GM10248 (cell line): ENCODE data around the gene PRKCD.

ENCODE experiments used
- CTCF ChIA-PET: fragments of 300-600 bp; sonication (Branson Sonifier 250); formaldehyde crosslinking; extraction: SDS; loops from one replicate; lab custom pipeline; 2021; ENCODE audit warnings: antibody characterized with exemption; lab: Yijun Ruan, JAX
- POLR2A ChIA-PET: fragments of 350-650 bp; sonication (Branson Sonifier 250); formaldehyde crosslinking; extraction: SDS; loops from one replicate; lab custom pipeline; 2020; ENCODE audit warnings: antibody characterized with exemption; lab: Yijun Ruan, JAX
- DNase-seq: peaks from one replicate; pipeline ENCODE4 v3.0.0; 2012; ENCODE audit errors: extremely low spot score
- CTCF ChIP-seq: IDR thresholded peaks from 2 replicates; pipeline ENCODE4 v1.5.1; 2012; ENCODE audit warnings: mild to moderate bottlenecking, low read depth; ENCODE audit errors: extremely low read depth, missing control alignments, control extremely low read depth

Gene PRKCD

GRCh38 chr3:53160660-53161449 lies at the start of gene PRKCD:
Gene PRKCD (plus strand): TSS chr3:53161209. CDS start chr3:53178423, 17,214 bp downstream.
- DNase-seq = peak; percentile 96
- CTCF ChIA-PET = interaction anchor here (1.0 to 4.2 kb wide), 14 partner anchors 10 to 310 kb away, joined by 3 to 43 read pairs (median 6); no protein-coding TSS in a partner anchor
- no peak for TF ChIP-seq CTCF
- POLR2A ChIA-PET = interaction anchor here (1.1 kb wide), 1 partner anchor 17 kb away, joined by 3 read pairs; no protein-coding TSS in a partner anchor

- TF ChIP-seq CTCF = no peak
- ChIA-PET POLR2A (interaction anchor here (0.6 kb wide), 1 partner anchor 275 kb away, joined by 3 read pairs; no protein-coding TSS in a partner anchor), CTCF (interaction anchor here (0.7 to 18.1 kb wide), 5 partner anchors 19 to 108 kb away, joined by 3 to 253 read pairs (median 3); no protein-coding TSS in a partner anchor)
- DNase-seq = no peak
These were observed 49.2 kb upstream of the PRKCD start for GRCh38 chr3:53111822-53112221.

- POLR2A ChIA-PET = no interaction called here
- CTCF ChIA-PET = interaction anchor here (0.9 to 18.1 kb wide), 19 partner anchors 9 to 194 kb away, joined by 3 to 253 read pairs (median 3); partner anchors contain the start of genes PRKCD and RFT1
- no peak for TF ChIP-seq CTCF
- DNase-seq = no peak
These were observed 47.6 kb upstream of the PRKCD start for GRCh38 chr3:53113293-53114010.

DNA sequence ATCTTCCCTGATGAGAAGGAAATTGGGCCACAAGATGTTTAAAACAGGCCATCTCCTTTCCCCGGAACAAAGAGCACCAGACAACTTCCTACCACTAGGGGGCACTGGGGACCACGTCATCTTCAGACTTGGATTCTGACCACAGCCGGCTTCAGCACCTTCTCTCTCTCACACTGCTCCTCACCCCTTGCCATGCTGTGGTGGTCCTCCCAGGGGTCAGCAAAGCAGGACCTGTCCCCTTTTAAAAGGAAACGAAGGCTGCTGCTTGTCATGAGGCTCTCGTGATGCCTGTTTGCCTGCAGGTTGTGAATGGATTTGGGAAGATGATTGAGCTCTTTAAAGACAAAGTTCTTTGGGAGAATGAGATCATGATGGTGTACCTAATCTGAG lies 47.0 kb upstream of the PRKCD start:
- peak; percentile 89 for TF ChIP-seq CTCF
- POLR2A ChIA-PET = no interaction called here
- CTCF ChIA-PET = interaction anchor here (0.6 to 18.1 kb wide), 35 partner anchors 8 to 825 kb away, joined by 3 to 253 read pairs (median 3); partner anchors contain the start of genes DCP1A, PRKCD and RFT1

GRCh38 chr3:53114412-53115074 lies 46.5 kb upstream of the PRKCD start:
- no peak for DNase-seq
- CTCF ChIA-PET = interaction anchor here (0.6 to 18.1 kb wide), 36 partner anchors 8 to 824 kb away, joined by 3 to 253 read pairs (median 3); partner anchors contain the start of genes DCP1A, PRKCD and RFT1
- POLR2A ChIA-PET = no interaction called here
- no peak for TF ChIP-seq CTCF

More for the DNA sequence above, 47.0 kb upstream of the PRKCD start:
- peak; percentile 84 for DNase-seq

DNA sequence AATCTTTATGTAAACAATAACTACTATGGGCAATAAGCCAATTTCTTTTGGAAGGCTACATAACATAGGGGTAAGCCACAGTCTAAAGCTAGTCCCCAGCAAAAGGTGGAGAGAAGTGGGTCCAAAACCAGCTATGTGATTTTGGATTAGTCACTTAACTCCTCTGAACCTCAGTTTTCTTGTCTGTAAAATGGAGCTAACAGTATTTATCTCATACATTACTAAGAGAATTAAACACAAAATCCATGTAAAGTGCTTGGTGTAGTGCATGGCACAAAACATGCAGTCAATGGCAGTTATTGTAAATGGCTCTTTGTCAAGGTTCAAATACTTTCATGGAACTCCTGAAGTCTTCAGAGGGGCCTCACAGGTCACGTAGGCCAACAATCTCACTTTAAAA lies 44.1 kb upstream of the PRKCD start:
- no peak for TF ChIP-seq CTCF
- DNase-seq = no peak
- ChIA-PET POLR2A (no interaction called here), CTCF (interaction anchor here (3.3 to 18.1 kb wide), 3 partner anchors 9 to 80 kb away, joined by 15 to 253 read pairs (median 140); partner anchors contain the start of gene RFT1)
